Measurements from ENCODE around the gene FAR2. TPM values are rescaled to one million over a fixed set of nuclear protein-coding genes. Genes with fewer than 3 reads are reported as not detected.
"Not testable (repeated sequence)": the region's sequence is repeated elsewhere in the genome, so short reads cannot be mapped to it uniquely, and the experiment has no call there.

FAR2 gene
- total and polyA plus RNA-seq, 8 donors, result 1.7 to 96.7 (median 3.3) TPM; not detected in 1

DNA sequence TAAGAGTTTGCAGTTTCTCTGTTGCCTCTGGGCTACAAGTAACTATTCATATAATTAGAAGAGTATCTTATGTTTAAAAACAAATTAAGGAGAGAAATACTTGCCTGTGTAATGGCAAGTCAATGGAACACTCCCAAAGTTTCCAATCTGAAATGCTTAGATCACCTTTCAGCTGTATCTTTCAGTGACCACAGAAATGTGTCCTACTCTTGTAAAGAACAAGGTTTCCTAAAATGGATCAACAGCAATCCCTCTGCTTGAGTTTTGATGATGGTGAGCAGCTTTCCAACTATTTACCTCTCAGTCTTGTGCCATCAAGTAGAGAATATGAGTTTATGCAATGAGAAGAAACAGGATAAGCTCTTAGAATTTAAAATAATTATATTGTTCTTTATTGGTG, 139.0 kb downstream of the FAR2 start:
- no peak for TF ChIP-seq POLR2A (IDR thresholded peaks at IDR 0.05)
- TF ChIP-seq, protein P1, sequence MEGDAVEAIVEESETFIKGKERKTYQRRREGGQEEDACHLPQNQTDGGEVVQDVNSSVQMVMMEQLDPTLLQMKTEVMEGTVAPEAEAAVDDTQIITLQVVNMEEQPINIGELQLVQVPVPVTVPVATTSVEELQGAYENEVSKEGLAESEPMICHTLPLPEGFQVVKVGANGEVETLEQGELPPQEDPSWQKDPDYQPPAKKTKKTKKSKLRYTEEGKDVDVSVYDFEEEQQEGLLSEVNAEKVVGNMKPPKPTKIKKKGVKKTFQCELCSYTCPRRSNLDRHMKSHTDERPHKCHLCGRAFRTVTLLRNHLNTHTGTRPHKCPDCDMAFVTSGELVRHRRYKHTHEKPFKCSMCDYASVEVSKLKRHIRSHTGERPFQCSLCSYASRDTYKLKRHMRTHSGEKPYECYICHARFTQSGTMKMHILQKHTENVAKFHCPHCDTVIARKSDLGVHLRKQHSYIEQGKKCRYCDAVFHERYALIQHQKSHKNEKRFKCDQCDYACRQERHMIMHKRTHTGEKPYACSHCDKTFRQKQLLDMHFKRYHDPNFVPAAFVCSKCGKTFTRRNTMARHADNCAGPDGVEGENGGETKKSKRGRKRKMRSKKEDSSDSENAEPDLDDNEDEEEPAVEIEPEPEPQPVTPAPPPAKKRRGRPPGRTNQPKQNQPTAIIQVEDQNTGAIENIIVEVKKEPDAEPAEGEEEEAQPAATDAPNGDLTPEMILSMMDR (IDR thresholded peaks at IDR 0.05), result no peak
- TF ChIP-seq POLR2AphosphoS5 (IDR thresholded peaks at IDR 0.05), result no peak
- TF ChIP-seq EP300 (IDR thresholded peaks at IDR 0.05), result no peak
- Histone ChIP-seq H3K27ac (no peak overlapping the region), H3K4me3 (no peak overlapping the region), H3K36me3 (no peaks in the 10 kb centered on the region), H3K27me3 (no peaks in the 10 kb centered on the region), H3K4me1 (no peaks in the 10 kb centered on the region), H3K9me3 (no peaks in the 10 kb centered on the region)
- intact Hi-C loops (cut with DNase I; ENCODE audit: low total_unique reads), result no loop called here
- DNase-seq, result no peak

DNA sequence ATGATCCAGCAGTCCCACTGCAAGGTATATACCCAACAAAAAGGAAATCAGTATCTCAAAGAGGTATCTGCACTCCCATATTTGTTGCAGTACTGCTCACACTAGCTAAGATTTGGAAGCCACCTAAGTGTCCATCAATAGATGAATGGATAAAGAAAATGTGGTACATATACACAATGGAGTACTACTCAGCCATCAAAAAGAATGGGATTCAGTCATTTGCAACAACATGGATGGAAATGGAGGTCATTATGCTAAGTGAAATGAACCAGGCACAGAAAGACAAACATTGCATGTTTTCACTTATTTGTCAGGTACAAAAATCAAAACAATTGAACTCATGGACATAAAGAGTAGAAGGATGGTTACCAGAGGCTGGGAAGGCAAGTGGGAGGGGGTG, 141.4 kb downstream of the FAR2 start:
- DNase-seq; H3K4me3 ChIP-seq; intact Hi-C loops (cut with DNase I; ENCODE audit: low total_unique reads); H3K27ac ChIP-seq; H3K36me3 ChIP-seq; H3K4me1 ChIP-seq; H3K27me3 ChIP-seq; H3K9me3 ChIP-seq: not testable (repeated sequence)

DNA sequence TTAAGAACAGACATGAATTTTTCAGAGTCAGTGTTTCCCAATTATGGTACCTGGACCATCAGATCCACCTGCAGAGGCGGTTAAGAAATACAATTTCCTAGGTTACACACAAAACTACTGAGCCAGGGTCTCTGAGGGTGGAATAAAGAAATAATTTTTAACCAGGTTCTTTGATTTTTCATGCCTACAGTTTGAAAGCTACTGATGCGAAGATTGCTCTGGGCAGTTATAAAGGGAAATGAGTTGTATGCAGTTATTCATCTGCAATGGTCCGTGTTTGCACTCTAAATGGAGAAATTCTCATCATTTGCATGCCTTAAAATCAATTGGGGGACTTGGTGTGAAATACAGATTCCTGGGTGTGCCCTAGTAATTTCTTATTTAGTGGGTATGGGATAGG, 142.1 kb downstream of the FAR2 start:
- TF ChIP-seq POLR2AphosphoS5 (IDR thresholded peaks at IDR 0.05), result no peak
- no peak for TF ChIP-seq POLR2A (IDR thresholded peaks at IDR 0.05)
- TF ChIP-seq, protein P1 (IDR thresholded peaks at IDR 0.05), result no peak
- WGBS, 5 donors, result 91 to 99% (median 96%) methylated on average over 3 of the region's 3 CpGs
- Histone ChIP-seq H3K27me3 (no peaks in the 10 kb centered on the region), H3K27ac (no peak overlapping the region), H3K36me3 (no peaks in the 10 kb centered on the region), H3K4me3 (no peak overlapping the region), H3K4me1 (no peaks in the 10 kb centered on the region), H3K9me3 (no peaks in the 10 kb centered on the region)
- DNase-seq, result no peak
- intact Hi-C loops (cut with DNase I; ENCODE audit: low total_unique reads), result no loop called here

DNA sequence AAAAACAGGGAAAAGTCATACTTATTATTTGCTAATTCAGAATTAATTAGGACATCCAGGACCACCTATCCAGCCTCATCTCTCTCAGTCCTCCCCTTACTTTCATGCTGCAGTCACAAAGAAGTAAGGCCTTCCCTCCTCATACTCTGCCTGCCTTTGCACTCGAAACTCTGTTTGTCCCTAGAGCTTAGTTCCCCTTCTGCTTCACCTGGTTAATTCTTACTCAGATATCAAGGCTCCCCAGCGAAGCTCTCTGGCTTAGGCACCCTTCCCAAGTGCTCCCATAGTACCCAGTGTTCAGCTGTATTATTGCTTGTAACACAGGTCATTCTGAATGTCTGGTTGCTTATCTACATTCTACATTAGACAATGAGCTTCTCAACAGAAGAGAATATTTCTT, 150.6 kb downstream of the FAR2 start:
- DNase-seq, result no peak
- H3K27ac ChIP-seq, result no peak overlapping the region
- peaks cover 0 to 4% (median 0%) of the 10 kb centered on the region in 4 donors for H3K36me3 ChIP-seq
- no peaks in the 10 kb centered on the region for H3K4me1 ChIP-seq
- no peaks in the 10 kb centered on the region for H3K9me3 ChIP-seq
- TF ChIP-seq EP300 (IDR thresholded peaks at IDR 0.05) (no peak), POLR2AphosphoS5 (IDR thresholded peaks at IDR 0.05) (no peak), POLR2A (IDR thresholded peaks at IDR 0.05) (no peak)
- TF ChIP-seq, protein P1 (IDR thresholded peaks at IDR 0.05), result no peak
- WGBS, 5 donors, result 48 to 86% (median 82%) methylated on average over 2 of the region's 2 CpGs
- intact Hi-C loops (cut with DNase I; ENCODE audit: low total_unique reads), result no loop called here
- H3K4me3 ChIP-seq, result no peak overlapping the region
- H3K27me3 ChIP-seq, result no peaks in the 10 kb centered on the region

DNA sequence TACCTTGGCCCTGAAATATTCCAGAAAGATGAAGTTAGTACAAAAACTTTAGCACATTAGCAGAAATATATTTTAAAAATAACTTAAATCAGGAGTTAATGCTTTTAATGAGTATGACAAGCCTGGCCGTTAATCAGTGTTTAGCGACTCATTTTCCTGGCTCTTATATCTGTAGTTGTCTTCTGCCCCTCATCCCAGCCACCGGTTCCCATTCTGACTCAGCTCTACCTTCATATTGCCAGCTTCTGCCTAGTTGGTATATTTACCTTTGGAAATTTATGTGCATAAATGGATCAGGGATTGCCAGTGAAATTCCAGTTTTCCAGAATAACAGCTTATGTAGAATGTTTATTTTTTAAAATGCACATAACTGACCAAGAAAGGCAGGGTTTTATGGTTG, 152.0 kb downstream of the FAR2 start:
- Histone ChIP-seq H3K9me3 (no peaks in the 10 kb centered on the region), H3K27me3 (no peaks in the 10 kb centered on the region), H3K4me1 (no peaks in the 10 kb centered on the region), H3K4me3 (no peak overlapping the region), H3K36me3 (peaks cover 0 to 4% (median 0%) of the 10 kb centered on the region in 4 donors), H3K27ac (no peak overlapping the region)
- WGBS, 5 donors, result 89 to 93% (median 92%) methylated on average over 3 of the region's 3 CpGs
- intact Hi-C loops (cut with DNase I; ENCODE audit: low total_unique reads), result no loop called here
- no peak for DNase-seq
- no peak for TF ChIP-seq POLR2AphosphoS5 (IDR thresholded peaks at IDR 0.05)

DNA sequence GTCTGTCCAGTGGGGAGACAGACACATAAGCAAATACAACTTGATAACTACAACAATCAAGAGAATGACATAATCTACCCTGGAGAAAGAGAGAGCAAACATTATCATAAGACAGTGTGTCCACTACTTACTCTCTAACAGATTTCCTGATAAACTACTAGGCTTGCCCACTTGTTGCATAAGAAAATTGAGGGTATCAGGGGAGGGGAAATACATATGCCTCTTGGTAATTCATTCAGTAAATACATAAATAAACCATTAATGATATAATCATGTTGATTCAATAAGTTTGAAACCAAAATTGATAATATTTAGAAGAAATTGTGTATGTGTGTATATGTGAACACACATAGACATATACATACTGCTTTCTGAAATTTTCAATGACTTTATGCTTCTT, 155.3 kb downstream of the FAR2 start:
- H3K4me3 ChIP-seq, result no peak overlapping the region
- TF ChIP-seq POLR2A (IDR thresholded peaks at IDR 0.05), result no peak
- TF ChIP-seq, protein P1 (IDR thresholded peaks at IDR 0.05), result no peak
- TF ChIP-seq EP300 (IDR thresholded peaks at IDR 0.05), result no peak
- no peak for TF ChIP-seq POLR2AphosphoS5 (IDR thresholded peaks at IDR 0.05)
- no peaks in the 10 kb centered on the region for H3K4me1 ChIP-seq
- intact Hi-C loops (cut with DNase I; ENCODE audit: low total_unique reads), result no loop called here
- peaks cover 0 to 4% (median 0%) of the 10 kb centered on the region in 4 donors for H3K36me3 ChIP-seq
- DNase-seq, result no peak
- no peaks in the 10 kb centered on the region for H3K27me3 ChIP-seq
- no peak overlapping the region for H3K27ac ChIP-seq
- H3K9me3 ChIP-seq, result no peaks in the 10 kb centered on the region
